Activated naive CD8-positive, alpha-beta T cell (primary cell): ENCODE measurements around the gene NDUFA5.
"Not testable (repeated sequence)": the region's sequence is repeated elsewhere in the genome, so short reads cannot be mapped to it uniquely, and the experiment has no call there.

Source experiments
- H3K27ac Mint-ChIP-seq: one replicate; pipeline ENCODE4 v1.8.0; 2021; ENCODE audit warnings: mixed read lengths
- H3K27me3 Mint-ChIP-seq: one replicate; pipeline ENCODE4 v1.8.0; 2021; ENCODE audit warnings: mixed read lengths
- H3K36me3 Mint-ChIP-seq: one replicate; pipeline ENCODE4 v1.8.0; 2021; ENCODE audit warnings: mixed read lengths
- H3K4me1 Mint-ChIP-seq: one replicate; pipeline ENCODE4 v1.8.0; 2021; ENCODE audit warnings: low read depth, mixed read lengths
- H3K4me3 Mint-ChIP-seq: one replicate; pipeline ENCODE4 v1.8.0; 2021; ENCODE audit warnings: mild to moderate bottlenecking, mixed read lengths
- H3K9me3 Mint-ChIP-seq: one replicate; pipeline ENCODE4 v1.8.0; 2021; ENCODE audit warnings: low read depth, mixed read lengths

Gene NDUFA5

GRCh38 chr7:123537026-123537642 is 20.5 kb downstream of the NDUFA5 start:
- Mint-ChIP-seq H3K9me3 (no peaks in the 10 kb centered on the region), H3K4me3 (no peak overlapping the region), H3K27me3 (peaks cover 8% of the 10 kb centered on the region), H3K4me1 (peaks cover 21% of the 10 kb centered on the region), H3K36me3 (no peaks in the 10 kb centered on the region), H3K27ac (no peak overlapping the region)

GRCh38 chr7:123535517-123535916 is 22.1 kb downstream of the NDUFA5 start:
- H3K27ac Mint-ChIP-seq, result no peak overlapping the region
- H3K27me3 Mint-ChIP-seq, result peaks cover 10% of the 10 kb centered on the region
- no peaks in the 10 kb centered on the region for H3K36me3 Mint-ChIP-seq
- H3K4me3 Mint-ChIP-seq, result peak overlapping the region; percentile 20
- H3K9me3 Mint-ChIP-seq, result no peaks in the 10 kb centered on the region
- H3K4me1 Mint-ChIP-seq, result peaks cover 22% of the 10 kb centered on the region

GRCh38 chr7:123534383-123535260 is 23.0 kb downstream of the NDUFA5 start, which contains the start of gene IQUB:
IQUB (minus strand) TSS chr7:123534595; CDS start chr7:123512340, 22,255 bp downstream.
- no peaks in the 10 kb centered on the region for H3K36me3 Mint-ChIP-seq
- H3K4me1 Mint-ChIP-seq, result peaks cover 22% of the 10 kb centered on the region
- peak within 1 kb of the TSS; percentile 73 for H3K27ac Mint-ChIP-seq

GRCh38 chr7:123533929-123534382 is 23.7 kb downstream of the NDUFA5 start:
- no peaks in the 10 kb centered on the region for H3K9me3 Mint-ChIP-seq
- peaks cover 22% of the 10 kb centered on the region for H3K4me1 Mint-ChIP-seq
- no peak overlapping the region for H3K27ac Mint-ChIP-seq
- peaks cover 10% of the 10 kb centered on the region for H3K27me3 Mint-ChIP-seq
- peak overlapping the region; percentile 93 for H3K4me3 Mint-ChIP-seq
- H3K36me3 Mint-ChIP-seq, result no peaks in the 10 kb centered on the region

More at GRCh38 chr7:123534383-123535260, 23.0 kb downstream of the NDUFA5 start, which contains the start of gene IQUB:
- Mint-ChIP-seq H3K9me3 (no peaks in the 10 kb centered on the region), H3K27me3 (peaks cover 10% of the 10 kb centered on the region), H3K4me3 (peak within 1 kb of the TSS; percentile 93)

- H3K27me3 Mint-ChIP-seq, result peaks cover 10% of the 10 kb centered on the region
- no peak overlapping the region for H3K27ac Mint-ChIP-seq
- no peaks in the 10 kb centered on the region for H3K36me3 Mint-ChIP-seq
- peak overlapping the region; percentile 93 for H3K4me3 Mint-ChIP-seq
- peaks cover 22% of the 10 kb centered on the region for H3K4me1 Mint-ChIP-seq
- no peaks in the 10 kb centered on the region for H3K9me3 Mint-ChIP-seq
These were observed 24.1 kb downstream of the NDUFA5 start for GRCh38 chr7:123533553-123533917.

GRCh38 chr7:123532788-123533552 is 24.6 kb downstream of the NDUFA5 start:
- H3K36me3 Mint-ChIP-seq, H3K9me3 Mint-ChIP-seq, H3K27ac Mint-ChIP-seq: not testable (repeated sequence)
- H3K4me3 Mint-ChIP-seq, result peak overlapping the region; percentile 93
- peaks cover 18% of the 10 kb centered on the region for H3K4me1 Mint-ChIP-seq
- H3K27me3 Mint-ChIP-seq, result peaks cover 14% of the 10 kb centered on the region

- not testable (repeated sequence) for H3K27ac Mint-ChIP-seq, H3K9me3 Mint-ChIP-seq, H3K36me3 Mint-ChIP-seq
- H3K4me1 Mint-ChIP-seq, result peaks cover 18% of the 10 kb centered on the region
- H3K27me3 Mint-ChIP-seq, result peaks cover 14% of the 10 kb centered on the region
- peak overlapping the region; percentile 73 for H3K4me3 Mint-ChIP-seq
These were observed 25.3 kb downstream of the NDUFA5 start for GRCh38 chr7:123532343-123532742.

GRCh38 chr7:123530035-123530591 is 27.5 kb downstream of the NDUFA5 start:
- H3K4me1 Mint-ChIP-seq, result peaks cover 16% of the 10 kb centered on the region
- not testable (repeated sequence) for H3K9me3 Mint-ChIP-seq, H3K36me3 Mint-ChIP-seq, H3K27ac Mint-ChIP-seq, H3K4me3 Mint-ChIP-seq
- H3K27me3 Mint-ChIP-seq, result peaks cover 14% of the 10 kb centered on the region

GRCh38 chr7:123528265-123528664 is 29.4 kb downstream of the NDUFA5 start:
- peaks cover 6% of the 10 kb centered on the region for H3K4me1 Mint-ChIP-seq
- no peak overlapping the region for H3K4me3 Mint-ChIP-seq
- no peak overlapping the region for H3K27ac Mint-ChIP-seq
- peaks cover 12% of the 10 kb centered on the region for H3K27me3 Mint-ChIP-seq
- no peaks in the 10 kb centered on the region for H3K9me3 Mint-ChIP-seq
- H3K36me3 Mint-ChIP-seq, result no peaks in the 10 kb centered on the region

- not testable (repeated sequence) for H3K9me3 Mint-ChIP-seq, H3K4me3 Mint-ChIP-seq, H3K4me1 Mint-ChIP-seq, H3K27ac Mint-ChIP-seq, H3K36me3 Mint-ChIP-seq, H3K27me3 Mint-ChIP-seq
These were observed 29.8 kb downstream of the NDUFA5 start for GRCh38 chr7:123527712-123528225.

GRCh38 chr7:123526533-123526932 is 31.1 kb downstream of the NDUFA5 start:
- not testable (repeated sequence) for H3K9me3 Mint-ChIP-seq, H3K36me3 Mint-ChIP-seq, H3K27ac Mint-ChIP-seq, H3K4me1 Mint-ChIP-seq, H3K4me3 Mint-ChIP-seq, H3K27me3 Mint-ChIP-seq

GRCh38 chr7:123522066-123522465 is 35.6 kb downstream of the NDUFA5 start:
- Mint-ChIP-seq H3K9me3 (no peaks in the 10 kb centered on the region), H3K27me3 (peaks cover 1% of the 10 kb centered on the region), H3K27ac (no peak overlapping the region), H3K4me1 (no peaks in the 10 kb centered on the region), H3K4me3 (no peak overlapping the region), H3K36me3 (no peaks in the 10 kb centered on the region)

- Mint-ChIP-seq H3K4me1 (no peaks in the 10 kb centered on the region), H3K9me3 (no peaks in the 10 kb centered on the region), H3K27ac (no peak overlapping the region), H3K4me3 (no peak overlapping the region), H3K27me3 (peaks cover 13% of the 10 kb centered on the region), H3K36me3 (no peaks in the 10 kb centered on the region)
These were observed 52.4 kb downstream of the NDUFA5 start for GRCh38 chr7:123505221-123505620.

GRCh38 chr7:123502201-123502600 is 55.4 kb downstream of the NDUFA5 start:
- Mint-ChIP-seq H3K4me3 (no peak overlapping the region), H3K4me1 (no peaks in the 10 kb centered on the region)

More at GRCh38 chr7:123502201-123502600, 55.4 kb downstream of the NDUFA5 start:
- H3K27me3 Mint-ChIP-seq, result peaks cover 20% of the 10 kb centered on the region
- no peaks in the 10 kb centered on the region for H3K36me3 Mint-ChIP-seq
- H3K9me3 Mint-ChIP-seq, result no peaks in the 10 kb centered on the region
- no peak overlapping the region for H3K27ac Mint-ChIP-seq
